Activated CD4-positive, alpha-beta T cell treated with anti-CD3 and anti-CD28 coated beads, Interleukin-2, amount 50 U/mL, for 1 hour (primary cell): ENCODE measurements around the gene CYB5RL.
"Not testable (repeated sequence)": the region's sequence is repeated elsewhere in the genome, so short reads cannot be mapped to it uniquely, and the experiment has no call there.

Experiments used
- DNase-seq: peaks from one replicate; pipeline ENCODE4 v3.0.0-alpha.2; 2020

The CYB5RL gene, protein sequence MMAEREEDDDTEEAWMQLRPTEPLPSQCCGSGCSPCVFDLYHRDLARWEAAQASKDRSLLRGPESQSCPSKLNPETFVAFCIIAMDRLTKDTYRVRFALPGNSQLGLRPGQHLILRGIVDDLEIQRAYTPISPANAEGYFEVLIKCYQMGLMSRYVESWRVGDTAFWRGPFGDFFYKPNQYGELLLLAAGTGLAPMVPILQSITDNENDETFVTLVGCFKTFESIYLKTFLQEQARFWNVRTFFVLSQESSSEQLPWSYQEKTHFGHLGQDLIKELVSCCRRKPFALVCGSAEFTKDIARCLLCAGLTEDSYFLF

DNA sequence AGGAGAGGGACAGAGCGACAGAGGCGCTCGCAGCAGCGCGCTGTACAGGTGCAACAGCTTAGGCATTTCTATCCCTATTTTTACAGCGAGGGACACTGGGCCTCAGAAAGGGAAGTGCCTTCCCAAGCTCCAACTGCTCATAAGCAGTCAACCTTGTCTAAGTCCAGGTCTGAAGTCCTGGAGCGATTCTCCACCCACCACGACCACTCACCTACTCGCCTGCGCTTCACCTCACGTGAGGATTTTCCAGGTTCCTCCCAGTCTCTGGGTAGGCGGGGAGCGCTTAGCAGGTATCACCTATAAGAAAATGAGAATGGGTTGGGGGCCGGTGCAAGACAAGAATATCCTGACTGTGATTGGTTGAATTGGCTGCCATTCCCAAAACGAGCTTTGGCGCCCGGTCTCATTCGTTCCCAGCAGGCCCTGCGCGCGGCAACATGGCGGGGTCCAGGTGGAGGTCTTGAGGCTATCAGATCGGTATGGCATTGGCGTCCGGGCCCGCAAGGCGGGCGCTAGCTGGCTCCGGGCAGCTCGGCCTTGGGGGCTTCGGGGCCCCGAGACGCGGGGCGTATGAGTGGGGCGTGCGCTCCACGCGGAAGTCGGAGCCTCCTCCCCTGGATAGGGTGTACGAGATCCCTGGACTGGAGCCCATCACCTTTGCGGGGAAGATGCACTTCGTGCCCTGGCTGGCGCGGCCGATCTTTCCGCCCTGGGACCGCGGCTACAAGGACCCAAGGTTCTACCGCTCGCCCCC is at the start of gene CYB5RL, which contains the start of gene MRPL37:
Gene CYB5RL, minus strand, starts transcription at position 266 of the 754 bp plus-strand sequence. CDS start 4,414 bp downstream, outside the sequence.
Gene MRPL37, plus strand, starts transcription at position 403 of the 754 bp plus-strand sequence. Its CDS starts 77 bp downstream, at position 480.
- DNase-seq: peak; percentile 84

DNA sequence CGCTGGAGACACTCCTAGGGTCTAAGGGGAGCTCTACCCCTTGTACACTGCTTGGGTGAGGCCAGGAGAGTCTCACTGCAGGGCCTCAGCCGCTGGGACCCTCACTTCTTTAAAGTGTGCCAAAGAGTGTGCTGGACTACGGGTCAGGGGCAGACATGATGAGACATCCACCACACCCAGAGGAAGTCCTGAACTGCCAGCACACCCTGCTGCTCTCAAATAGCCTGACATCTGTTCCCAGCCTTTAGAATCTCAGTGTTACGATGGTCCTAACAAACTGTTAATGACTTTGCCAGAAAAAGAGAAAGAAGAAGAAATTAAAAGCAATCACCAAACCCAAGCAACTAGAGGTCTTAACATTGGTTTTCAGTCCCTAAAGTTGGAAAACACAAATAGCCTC is 49.1 kb upstream of the CYB5RL start:
- DNase-seq: no peak

DNA sequence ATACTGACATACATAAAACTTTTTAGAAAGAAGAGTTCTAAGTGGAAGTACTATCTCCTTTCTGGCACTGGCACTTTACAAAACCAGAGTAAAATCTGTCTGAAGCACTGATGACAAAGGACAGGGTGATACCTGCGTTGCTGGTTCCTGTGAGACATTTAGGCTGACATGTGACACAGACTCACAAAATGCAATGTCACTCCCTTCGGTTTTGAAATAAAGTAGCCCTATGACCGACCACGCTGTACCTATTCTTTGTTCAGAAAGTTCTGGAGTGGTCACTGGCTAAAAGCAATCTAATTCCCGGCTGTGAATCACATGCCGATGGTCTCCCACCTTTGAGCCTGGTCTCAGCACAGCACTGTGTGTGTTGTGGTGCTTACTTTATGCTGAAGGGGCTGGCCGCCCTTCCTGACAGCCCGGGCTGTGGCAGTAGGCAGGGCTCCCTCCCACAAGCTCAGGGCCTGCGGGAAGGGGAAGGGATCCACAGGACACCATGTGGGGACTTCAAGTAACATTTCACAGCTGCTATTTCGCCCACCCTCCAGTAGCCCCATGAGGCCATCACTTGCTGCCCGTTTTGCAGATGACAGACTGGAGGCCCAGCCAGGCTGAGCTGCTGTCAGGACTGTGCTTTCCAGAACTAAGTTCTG is 48.2 kb upstream of the CYB5RL start:
- DNase-seq: no peak

DNA sequence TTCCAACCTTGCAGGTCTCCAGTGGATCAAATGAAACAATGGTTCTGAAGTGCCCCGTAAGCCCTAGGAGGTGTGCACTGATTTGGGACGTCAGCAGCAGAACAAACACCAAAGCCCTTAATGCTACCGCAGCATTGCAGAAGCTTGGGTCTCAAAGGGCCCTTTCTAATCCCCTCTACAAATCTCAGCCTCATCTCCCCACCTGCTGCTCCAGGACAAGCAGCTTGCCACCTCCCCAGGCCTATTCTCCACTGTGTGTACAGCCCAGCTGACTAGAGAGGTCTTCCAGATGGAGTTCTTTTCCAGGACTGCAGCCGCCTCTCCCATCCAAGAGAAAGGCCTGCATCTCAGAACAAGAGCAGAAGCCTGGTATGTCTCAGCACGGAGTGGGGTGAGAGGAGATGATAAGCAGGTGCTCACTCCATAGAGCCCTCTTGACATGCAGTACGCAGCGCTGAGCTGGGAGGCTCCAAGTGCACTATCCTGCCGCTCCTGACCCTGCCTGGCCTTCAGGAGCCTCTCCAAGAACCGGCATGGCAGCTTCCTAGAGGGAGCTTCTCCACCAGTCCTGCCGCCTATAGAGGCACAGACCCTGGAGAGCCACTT is 46.4 kb upstream of the CYB5RL start:
- DNase-seq: no peak

DNA sequence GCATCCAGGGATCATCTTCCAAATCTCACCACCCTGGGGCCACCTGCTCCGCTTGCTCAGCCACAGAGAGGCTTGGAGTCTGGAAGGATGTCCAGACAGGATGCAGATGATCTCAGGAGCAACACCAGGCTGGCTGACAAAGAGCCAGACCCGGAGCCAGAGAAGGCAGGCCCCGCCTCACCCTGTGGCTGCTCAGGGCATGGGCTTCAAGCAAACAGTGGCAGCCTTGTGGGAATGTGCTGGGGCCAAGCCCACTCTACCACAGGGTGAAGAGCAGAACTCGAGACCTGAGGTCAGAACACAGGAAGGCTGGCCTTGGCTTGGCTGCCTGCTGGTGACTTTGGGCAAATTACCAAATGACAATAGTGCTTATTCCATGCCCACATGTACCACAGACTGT is 45.7 kb upstream of the CYB5RL start:
- no peak for DNase-seq

DNA sequence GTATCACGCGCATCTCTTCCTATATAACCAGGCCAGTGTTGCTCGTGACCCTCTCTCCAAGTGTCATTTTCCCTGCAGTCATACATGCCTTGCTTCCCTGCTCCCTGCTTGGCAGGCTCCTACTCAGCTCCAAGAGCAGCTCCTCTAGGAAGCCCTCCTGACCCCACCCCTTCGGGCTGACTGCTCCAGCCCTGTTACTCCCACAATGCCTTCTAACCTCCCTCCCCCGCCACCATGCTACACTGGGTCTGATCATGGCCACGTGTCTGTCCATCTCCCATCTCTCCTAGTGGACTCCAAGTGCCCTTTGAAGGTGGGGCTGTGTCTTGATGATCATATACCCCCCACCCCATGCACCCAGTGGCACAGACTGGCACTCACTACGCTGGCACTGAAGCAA is 44.8 kb upstream of the CYB5RL start:
- DNase-seq: no peak

DNA sequence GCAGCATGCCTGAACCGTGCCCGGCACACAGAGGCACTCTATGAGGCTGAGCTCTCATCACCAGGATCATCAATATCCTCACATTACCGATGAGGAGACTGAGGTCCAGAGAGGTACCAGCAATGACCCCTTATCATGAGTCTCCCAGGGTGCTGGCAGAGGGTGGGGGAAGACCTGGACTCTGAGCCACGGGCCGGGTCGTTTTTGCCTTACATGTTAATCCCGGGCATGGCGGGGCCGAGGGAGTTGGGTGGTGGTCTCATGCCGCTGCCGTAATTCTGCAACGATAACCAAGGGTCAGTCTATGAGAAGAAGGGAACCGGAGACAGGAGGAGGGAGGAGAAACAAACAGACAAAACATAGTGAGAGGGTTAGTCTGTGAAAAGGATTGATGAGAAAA is 43.2 kb upstream of the CYB5RL start:
- no peak for DNase-seq

DNA sequence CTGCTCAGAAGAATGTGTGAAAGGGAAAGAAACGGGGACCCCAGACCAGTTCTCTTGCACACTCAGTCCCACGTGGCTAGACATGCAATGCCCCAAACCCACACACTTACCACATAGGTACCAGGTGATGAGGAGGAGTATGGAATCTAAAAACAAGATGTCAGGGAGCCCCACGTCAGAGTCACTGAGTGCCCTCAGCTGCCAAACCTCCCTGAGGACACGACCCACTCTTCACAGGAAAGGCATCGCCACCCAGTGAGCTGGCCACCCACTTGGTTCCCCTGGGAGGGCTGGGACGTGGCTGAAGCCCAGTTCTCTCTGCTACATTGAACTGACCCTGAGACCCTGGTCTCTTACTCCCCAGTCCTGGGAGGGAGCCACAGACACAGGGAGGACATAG is 41.5 kb upstream of the CYB5RL start:
- DNase-seq: no peak

DNA sequence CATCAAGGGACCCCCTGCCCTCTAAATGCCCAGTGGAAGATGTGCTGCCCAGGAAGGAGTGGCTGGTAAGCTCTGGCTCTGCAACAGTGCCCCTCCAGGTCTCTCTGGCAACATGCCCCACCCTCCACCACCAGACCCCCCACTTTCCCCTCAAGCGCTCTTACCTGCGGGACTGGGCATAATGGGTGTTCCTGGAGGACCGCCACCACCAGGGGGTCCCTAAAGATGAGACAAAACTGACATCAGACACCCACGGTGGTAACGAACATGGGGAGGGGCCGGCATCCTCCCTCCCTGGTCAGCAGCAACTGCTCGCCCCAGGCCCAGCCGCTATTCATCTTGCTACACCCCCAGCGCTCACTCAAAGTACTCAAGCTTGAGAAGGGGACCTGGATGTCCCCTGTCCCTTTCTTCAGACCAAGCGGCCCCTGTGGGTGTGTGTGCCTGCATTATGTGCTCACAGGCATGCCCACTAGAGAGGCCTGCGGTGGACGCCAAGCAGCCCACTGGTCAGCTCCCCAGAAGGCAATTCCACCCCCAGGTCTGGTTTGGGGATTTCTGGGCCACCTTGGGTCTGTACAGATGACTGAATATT is 41.0 kb upstream of the CYB5RL start:
- DNase-seq: no peak

DNA sequence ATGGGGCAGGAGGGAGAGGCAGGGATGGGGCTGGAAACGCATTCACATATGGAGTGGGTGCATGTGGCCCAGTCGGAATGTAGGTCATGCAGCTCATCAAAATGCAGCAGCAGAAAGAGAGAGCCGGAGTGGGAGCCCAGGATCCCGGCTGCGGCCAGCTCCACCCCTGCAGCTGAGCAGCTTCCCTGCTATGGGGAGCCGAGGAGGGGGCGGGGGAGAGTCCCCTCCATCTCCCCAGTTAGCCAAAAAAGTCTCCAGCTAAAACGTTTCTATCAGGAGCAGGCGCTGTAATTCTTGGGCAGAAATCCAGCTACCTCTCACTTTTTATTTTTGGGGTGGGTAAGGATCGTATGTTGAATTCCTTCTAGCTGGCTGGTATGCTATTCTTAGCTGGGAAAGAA is 39.8 kb upstream of the CYB5RL start:
- no peak for DNase-seq

DNA sequence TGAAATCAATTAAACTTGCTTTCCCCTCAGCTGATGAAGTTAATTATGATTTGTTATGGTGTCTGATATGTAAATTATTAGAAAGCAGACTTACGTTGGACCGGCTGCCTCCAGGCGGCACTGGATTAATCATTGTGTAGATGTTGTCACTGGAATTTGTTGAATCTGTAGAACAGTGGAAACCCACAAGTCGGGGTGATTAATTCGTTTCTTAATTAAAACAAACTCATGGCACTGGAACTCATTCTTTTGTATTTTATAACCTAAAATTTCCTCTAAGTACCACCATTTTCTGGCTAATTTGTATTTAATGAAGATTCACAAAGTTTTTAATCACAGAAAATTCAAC is 39.2 kb upstream of the CYB5RL start:
- no peak for DNase-seq

DNA sequence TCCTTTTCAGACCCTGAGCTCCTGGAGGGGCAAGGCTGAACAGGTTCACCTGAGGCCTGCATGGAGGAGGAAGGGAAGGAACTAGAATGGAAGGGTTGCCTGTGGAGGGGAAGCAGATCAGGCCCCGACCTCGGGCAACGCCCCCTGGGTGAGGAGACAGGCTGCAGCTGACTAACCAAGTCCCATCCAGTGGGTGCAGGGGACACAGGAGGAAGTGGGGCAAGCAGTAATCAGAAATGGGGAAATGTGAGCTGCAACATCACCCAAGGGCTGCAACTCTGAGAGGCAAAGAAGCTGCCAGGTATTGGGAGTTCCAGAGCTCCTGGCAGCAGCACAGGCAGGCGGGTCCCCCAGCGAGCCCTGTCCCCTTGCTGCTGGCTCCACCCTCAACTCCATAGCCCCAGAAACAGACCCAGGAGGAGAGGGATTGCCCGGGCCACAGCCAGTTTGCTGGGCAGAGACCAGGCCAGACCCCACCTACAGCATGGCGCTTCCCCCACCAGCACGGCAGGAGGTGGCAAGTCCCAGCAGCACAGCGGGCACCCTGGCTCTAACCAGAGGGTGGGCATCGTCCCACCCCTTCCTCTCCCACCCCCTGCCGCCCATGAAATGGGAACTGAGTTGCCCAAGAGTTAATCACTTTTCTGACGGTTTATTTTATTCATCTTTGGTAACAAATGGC is 38.7 kb upstream of the CYB5RL start:
- no peak for DNase-seq

DNA sequence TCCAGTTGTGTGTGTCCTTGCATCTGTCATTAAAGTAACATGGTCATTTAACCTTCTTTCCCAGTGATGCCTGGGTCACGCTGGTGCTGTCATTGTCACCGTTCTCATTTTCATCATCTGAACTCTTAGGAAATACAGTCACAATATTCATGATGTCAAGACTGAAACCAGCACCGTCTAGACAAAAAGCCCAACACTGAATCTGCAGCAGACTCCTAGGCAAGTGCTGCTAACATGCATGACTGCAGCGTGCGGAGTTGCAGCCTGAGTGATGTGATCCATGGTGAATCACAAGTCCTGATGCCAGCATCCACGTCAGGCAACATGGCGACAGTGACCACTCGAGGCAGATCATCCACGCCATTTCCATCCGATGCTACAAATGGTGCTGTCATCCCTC is 37.8 kb upstream of the CYB5RL start:
- DNase-seq: no peak

DNA sequence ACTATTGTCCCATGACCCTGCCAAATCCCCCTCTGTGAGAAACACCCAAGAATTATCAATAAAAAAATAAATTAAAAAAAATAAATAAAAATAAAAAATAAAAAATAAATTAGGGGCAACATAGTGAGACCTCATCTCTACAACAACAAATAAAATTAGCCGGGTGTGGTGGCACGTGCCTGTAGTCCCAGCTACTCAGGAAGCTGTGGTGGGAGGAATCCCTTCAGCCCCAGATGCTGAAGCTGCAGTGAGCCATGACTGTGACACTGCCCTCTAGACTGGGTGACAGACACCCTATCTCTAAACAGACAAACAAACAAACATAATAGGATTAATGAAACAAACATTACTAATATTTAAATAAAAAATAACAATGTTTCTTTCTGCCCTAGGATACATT is 34.5 kb upstream of the CYB5RL start:
- no peak for DNase-seq

DNA sequence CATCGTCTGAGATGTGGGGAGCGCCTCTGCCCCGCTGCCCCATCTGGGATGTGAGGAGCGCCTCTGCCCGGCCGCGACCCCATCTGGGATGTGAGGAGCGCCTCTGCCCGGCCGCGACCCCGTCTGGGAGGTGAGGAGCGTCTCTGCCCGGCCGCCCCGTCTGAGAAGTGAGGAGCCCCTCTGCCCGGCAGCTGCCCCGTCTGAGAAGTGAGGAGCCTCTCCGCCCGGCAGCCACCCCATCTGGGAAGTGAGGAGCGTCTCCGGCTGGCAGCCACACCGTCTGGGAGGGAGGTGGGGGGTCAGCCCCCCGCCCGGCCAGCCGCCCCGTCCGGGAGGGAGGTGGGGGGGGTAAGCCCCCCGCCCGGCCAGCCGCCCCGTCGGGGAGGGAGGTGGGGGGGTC is 33.4 kb upstream of the CYB5RL start:
- DNase-seq: not testable (repeated sequence)

DNA sequence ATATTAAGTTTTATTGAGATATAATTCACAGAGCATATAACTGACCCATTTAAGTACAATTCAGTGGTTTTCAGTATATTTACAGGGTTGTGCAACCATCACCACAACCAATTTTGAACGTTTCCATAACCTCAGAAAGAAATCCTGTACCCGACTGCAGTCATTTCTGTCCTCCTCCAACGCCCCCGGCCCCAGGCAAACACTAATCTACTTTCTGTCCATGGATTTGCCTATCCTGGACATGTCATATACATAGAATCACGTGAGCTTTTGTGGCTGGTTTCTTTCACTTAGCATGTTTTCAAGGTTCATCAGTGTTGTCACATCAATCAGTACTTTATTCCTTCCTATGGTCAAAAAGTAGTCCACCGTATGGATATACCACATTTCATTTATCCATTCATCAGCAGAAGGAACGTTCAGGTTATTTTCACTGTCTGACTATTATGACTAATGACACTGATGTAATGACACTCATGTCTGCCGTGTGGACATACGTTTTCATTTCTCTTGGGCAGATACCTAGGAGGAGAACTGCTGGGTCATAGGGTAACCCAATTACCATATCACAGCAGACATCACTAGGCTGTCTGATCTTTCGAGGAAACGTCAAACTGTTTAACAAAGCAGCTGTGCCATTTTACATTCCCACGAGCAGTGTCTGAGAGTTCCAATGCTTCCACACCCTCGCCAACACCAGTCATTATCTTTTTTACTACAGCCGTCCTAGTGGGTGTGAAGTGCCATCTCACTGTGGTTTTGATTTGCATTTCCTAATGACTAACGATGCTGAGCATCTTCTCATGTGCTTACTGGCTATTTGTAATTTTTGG is 30.9 kb upstream of the CYB5RL start:
- DNase-seq: no peak

DNA sequence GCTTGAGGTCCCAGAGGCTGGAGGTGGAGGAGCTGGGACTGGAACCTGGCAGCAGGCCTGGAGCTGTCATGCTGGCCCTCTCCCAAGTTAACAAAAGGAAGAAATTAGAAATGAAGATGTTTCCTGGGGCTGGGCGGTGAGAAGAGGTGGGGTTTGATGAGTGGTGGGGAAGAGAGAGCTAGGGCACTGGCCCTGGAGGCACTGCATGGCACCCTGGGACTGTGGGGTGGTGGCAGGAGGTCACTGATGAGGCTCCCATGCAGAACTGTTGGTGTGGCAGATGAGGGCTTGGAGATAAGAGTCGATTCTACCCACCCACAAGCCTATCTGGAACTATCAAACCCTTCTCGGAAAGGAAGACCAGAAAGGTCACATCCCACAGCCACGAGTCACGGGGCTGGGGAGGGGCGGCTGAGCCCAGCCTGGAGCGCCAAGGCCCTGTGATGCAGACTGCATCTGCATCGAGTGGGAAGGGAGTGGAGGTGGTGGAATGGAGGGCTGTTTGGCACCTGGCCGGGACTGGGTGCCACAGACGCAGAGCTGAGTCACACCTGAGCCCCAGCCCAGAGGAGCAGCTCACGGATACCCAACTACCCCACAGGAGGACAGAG is 29.6 kb upstream of the CYB5RL start:
- no peak for DNase-seq

DNA sequence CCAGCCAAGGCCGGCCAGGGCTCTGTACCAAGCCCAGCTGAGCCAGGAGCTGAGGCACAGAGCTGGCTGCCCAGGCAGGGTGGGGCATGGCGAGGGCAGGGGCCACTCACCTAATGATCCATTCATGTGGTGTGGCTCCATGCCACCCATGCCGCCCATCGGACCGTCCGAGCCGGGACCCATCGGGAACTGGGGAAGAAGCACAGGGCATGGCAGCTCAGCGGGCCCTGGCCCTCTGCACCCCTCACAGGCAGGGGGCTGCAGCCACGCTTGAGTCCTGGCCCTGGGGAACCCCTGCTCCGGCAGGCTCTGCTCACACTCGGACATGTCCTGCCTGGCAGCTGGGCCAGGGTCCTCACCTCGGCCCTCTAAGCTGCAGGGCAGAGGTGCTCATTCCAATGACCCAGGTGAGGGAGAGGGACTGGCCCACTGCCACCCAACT is 28.8 kb upstream of the CYB5RL start:
- DNase-seq: no peak

DNA sequence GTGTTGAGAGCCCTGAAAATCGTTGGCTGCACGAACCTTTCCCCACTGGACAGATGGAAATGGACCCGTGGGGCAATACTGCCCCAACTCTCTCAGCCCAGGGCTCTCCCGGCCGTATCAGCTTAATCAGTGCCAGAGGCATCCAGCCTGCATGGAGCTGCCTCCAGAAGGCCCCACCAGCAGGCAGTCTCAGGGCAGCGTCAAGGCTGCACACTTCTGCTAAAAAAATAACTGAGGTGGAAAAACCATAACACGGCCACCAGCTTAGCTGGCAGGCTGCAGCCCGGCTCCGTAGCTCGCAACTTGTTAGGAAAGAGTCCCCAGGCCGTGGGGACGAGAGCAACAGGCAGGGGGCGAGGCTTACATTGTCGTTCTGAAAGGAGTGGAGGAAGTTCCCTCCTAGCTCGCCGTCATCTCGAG is 28.1 kb upstream of the CYB5RL start:
- DNase-seq: no peak

DNA sequence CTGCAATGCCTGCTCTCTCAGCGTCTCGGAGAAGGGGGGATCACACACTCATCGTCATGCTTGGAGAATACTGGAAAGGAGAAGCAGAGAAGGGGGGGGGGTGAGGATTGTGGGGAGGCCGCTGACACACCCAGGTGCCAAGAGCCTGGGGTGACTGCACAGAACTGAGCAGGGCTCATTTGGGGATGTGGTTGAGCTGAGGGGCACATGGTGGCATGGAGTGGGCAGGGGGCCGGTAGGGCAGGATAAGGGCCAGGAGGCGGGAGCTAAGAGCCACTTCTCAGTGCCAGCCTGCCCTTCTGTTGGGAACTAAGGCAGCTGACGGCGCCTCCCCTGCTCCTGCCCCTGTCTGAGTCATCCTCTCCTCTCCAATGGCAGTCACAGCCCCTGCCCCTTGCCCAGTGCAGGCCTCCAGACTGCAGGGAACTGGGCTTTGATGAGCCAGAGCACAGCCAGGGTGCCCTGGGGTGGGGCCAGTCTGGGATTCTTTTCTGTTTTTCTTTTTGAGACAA is 27.3 kb upstream of the CYB5RL start:
- no peak for DNase-seq
